Muscle of arm (tissue), 14 donors: ENCODE measurements around the gene FBXO42. TPM values are rescaled to one million over a fixed set of nuclear protein-coding genes. Genes with fewer than 3 reads are reported as not detected.

ENCODE experiments used
- DNase-seq: peaks from one replicate; pipeline ENCODE4 v3.0.0-alpha.2; 2013
- long read RNA-seq, 11 donors: transcript quantifications; one replicate each; lab custom pipeline, GENCODE V29; 2026
- polyA plus RNA-seq, 12 donors: library from polyadenylated mRNA; unstranded; fragments of 120-200 nt; gene quantifications; one replicate each; pipeline ENCODE4 v1.2.1, GENCODE V29; 2013; ENCODE audit not compliant: insufficient read length in 12 of 12

The FBXO42 gene
- 10 to 100 TPM in 11 of 12 donors, not detected in 1; 13.9 to 18.9 (median 16.8) TPM for polyA plus RNA-seq
- long read RNA-seq, donor 1, full-length matches to known transcripts, result 2 of 2 reads
- long read RNA-seq, donor 1, partial matches to known transcripts, result 0 of 2 reads
- long read RNA-seq, donor 1, other reads (novel, unspliced or antisense), result 0 of 2 reads
- long read RNA-seq, donor 2, full-length matches to known transcripts, result 3 of 3 reads
- long read RNA-seq, donor 2, partial matches to known transcripts, result 0 of 3 reads
- long read RNA-seq, donor 2, other reads (novel, unspliced or antisense), result 0 of 3 reads
- long read RNA-seq, donor 3, full-length matches to known transcripts, result 1 of 1 reads
- long read RNA-seq, donor 3, partial matches to known transcripts, result 0 of 1 reads
- long read RNA-seq, donor 3, other reads (novel, unspliced or antisense), result 0 of 1 reads
- long read RNA-seq, donor 4, full-length matches to known transcripts, result 2 of 2 reads
- long read RNA-seq, donor 4, partial matches to known transcripts, result 0 of 2 reads
- long read RNA-seq, donor 4, other reads (novel, unspliced or antisense), result 0 of 2 reads
- long read RNA-seq, donor 5, full-length matches to known transcripts, result 5 of 5 reads
- long read RNA-seq, donor 5, partial matches to known transcripts, result 0 of 5 reads
- long read RNA-seq, donor 5, other reads (novel, unspliced or antisense), result 0 of 5 reads
- long read RNA-seq, donor 6, full-length matches to known transcripts, result 1 of 1 reads
- long read RNA-seq, donor 6, partial matches to known transcripts, result 0 of 1 reads
- long read RNA-seq, donor 6, other reads (novel, unspliced or antisense), result 0 of 1 reads
- long read RNA-seq, donor 7, result 0 reads
- long read RNA-seq, donor 8, full-length matches to known transcripts, result 1 of 1 reads
- long read RNA-seq, donor 8, partial matches to known transcripts, result 0 of 1 reads
- long read RNA-seq, donor 8, other reads (novel, unspliced or antisense), result 0 of 1 reads
- long read RNA-seq, donor 9, full-length matches to known transcripts, result 1 of 1 reads
- long read RNA-seq, donor 9, partial matches to known transcripts, result 0 of 1 reads
- long read RNA-seq, donor 9, other reads (novel, unspliced or antisense), result 0 of 1 reads
- long read RNA-seq, donor 10, full-length matches to known transcripts, result 2 of 2 reads
- long read RNA-seq, donor 10, partial matches to known transcripts, result 0 of 2 reads
- long read RNA-seq, donor 10, other reads (novel, unspliced or antisense), result 0 of 2 reads
- long read RNA-seq, donor 11, partial matches to known transcripts, result 7 of 7 reads
- long read RNA-seq, donor 11, other reads (novel, unspliced or antisense), result 0 of 7 reads

DNA sequence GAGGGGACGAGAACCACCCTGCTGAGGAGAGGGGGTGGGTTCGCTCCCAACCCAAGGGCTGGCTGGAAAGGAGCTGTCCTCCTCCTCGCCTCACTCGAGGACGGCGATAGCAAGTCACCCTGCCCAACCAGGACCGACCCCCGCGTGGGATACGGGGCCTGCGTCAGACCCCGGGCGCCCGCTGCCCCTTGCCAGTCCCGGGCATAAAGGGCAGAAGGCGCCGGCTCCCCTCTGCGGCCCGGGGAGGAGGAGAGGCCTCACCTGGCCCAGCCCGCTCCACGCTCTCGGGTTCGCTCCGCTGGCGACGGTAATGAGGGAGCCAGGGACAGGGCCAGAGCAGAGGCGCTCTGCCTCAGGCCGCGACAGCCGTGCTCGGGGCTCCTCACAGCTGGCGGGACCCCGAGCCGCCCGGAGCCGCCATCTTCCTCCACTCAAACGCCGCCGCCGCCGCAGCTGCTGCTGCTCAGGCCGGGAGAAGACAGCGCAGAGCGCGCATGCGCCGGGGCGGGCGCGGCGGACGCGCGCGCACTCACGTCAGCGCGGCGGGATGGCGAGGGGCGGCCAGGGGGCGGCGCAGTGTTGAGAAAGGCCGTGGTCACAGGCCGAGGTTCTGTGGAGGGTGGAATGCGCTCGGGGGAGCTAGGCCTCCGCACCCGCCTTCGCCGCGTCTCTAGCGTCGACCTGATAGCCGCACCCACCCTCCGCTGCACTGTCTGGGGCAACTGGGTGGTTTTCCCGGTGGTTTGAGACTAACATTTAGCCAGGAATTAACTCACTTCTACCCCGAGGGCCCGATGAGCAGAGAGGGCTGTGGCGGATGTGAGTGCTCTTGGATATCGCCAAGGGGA lies at the start of gene FBXO42:
Gene FBXO42, minus strand, starts transcription at position 487 of the 848 bp plus-strand sequence. CDS start 37,062 bp downstream, outside the sequence.
- DNase-seq, result peak; percentile 91

DNA sequence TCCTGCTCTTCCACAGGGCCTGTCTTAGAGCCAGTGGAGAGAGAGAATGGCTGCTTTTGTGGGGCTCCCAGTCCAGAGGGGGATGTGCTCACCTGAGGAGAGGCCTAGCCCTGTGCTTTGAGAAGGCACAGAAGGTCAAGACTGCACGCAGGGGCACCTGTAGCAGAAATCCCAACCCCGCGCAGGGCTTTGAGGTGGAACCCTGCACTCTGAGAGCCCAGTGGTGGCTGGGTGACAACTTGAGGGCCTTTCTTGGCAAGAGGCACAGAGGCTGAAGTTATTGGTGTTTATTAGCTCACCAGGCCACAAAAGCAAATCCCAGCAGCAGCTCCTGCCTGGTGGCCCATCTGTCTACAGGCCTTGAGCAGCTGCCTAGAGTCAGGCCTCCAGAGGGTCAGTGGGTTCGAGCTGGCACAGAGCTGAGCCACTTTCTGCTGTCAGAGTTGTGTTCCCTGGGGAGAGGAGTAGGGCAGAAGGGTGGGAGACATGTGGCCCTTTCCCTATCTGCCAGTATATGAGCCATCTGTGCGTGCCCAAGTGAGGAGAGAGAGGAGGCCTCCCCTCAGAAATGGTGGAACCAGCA lies 46.2 kb upstream of the FBXO42 start:
- no peak for DNase-seq

DNA sequence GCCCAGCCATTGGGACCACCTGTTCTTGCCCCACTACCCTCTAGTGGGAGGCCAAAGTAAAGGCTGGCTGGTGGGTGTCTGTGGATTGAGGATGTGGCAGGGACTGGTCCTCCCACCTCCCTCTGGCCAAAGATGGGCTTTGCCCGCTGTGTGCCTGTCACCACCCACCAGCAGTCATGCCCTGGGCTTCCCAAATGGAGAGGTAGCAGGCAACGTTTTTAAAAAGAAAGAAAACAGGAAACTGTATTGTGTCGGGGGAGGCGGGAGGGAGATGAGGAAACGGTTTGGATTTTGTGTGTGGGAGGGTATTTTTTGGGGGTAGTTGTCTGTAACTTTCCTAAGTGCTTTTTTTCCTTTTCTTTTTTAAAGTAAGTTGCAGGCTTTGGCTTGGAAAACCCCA lies 44.8 kb upstream of the FBXO42 start:
- no peak for DNase-seq

DNA sequence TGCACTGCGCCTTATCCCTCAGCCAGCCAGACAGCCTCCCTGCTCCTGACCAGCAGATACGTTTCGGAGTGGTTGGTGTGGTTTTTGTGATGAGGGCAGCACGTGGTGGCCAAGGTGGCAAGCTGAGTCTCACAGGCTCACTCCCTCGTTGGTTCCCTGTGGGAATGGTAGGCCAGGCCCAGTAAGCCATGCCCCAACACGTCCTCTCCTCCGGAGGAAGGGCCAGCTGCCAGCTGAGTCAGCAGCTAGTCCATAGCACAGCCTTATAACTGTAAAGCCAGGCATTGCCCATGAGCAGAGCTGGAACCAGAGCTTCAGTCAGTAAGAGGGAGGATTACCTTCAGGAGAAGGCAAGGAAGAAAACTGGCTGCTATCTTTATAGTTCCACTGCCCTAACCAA lies 44.3 kb upstream of the FBXO42 start:
- DNase-seq, result no peak

DNA sequence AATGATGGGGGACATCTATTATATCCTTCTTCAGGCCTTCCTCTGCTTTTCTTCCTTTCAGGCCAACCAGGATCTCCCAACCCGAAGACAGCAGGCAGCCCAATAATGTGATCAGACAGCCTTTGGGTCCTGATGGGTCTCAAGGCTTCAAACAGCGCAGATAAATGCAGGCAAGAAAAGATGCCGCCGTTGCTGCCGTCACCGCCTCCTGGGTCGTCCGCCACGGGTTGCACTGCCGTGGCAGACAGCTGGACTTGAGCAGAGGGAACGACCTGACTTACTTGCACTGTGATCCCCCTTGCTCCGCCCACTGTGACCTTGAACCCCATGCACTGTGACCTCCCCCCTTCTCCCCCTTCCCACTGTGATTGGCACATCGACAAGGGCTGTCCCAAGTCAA lies 42.7 kb upstream of the FBXO42 start:
- DNase-seq, result no peak

DNA sequence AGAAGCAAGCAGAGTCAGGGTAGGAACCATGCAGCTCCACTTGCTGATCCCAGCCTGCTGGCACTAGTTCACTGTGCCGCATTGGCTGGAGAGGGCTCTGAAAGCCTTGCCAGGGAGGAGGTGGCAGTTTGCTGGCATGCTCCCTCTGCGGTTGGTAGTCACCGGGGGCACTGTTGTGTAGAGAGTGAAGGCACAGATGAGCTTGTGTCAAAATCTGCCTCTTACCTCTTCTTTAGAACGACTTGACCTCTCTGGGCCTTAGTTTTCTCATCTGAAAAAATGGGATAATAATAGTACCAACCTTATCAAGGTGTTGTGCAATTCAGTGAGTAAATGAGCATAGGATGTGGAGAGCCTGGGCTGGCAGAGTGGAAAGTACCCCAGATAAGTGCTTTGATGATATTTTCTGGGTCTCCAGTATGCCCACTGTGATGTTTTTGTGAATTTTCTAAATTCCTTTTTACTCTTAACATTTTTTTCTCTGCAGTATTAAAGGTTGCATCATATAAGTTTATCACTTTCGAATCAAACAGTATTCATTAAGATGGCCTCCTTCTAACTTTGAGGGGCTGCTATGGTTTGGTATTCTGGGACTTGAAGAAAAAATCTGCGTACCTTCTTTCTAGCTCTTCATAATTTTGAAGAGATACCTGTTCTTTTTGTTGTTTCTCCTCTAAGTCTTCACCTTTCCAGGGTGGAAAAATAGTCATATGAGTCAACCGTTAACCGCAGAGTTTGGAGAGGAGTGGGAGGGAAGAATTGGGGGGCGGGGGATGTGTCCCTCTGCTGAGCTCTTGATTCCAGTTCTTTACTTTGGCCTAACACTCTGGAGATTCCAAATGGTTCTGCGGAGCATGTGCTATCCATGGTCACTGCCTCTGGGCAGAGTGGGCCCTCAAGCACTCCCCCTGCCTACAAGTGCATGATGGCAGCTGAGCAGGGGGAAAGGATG lies 41.6 kb upstream of the FBXO42 start:
- no peak for DNase-seq

DNA sequence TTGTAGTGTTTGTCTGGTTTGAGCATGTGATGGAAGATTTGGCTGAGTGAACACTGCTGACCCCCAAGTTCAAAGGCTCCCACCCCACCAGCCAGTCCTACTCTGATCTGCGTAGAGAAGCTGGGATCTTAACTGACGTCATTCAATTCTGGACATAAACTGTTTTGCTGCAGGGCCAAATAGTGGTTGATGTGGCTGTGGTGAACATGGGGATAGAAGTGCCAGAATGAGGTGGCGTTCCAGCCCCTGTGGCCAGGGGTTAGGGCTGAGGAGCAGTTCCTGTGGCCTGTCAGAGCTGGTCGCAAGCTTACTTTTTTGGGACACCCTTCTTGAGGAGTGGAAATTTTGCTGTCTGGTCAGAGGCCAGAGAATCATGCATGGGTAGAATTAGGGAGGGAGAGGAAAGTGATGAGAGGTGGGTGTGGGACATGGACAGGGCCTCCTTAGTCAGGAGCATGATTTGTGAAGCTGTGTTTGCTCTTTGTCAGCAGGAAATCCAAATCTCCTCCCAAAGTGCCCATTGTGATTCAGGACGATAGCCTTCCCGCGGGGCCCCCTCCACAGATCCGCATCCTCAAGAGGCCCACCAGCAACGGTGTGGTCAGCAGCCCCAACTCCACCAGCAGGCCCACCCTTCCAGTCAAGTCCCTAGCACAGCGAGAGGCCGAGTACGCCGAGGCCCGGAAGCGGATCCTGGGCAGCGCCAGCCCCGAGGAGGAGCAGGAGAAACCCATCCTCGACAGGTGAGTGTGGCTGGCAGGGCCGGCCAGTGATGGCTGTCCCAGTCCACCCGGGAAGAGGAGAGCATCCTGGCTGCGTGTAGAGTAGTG lies 40.7 kb upstream of the FBXO42 start:
- no peak for DNase-seq

DNA sequence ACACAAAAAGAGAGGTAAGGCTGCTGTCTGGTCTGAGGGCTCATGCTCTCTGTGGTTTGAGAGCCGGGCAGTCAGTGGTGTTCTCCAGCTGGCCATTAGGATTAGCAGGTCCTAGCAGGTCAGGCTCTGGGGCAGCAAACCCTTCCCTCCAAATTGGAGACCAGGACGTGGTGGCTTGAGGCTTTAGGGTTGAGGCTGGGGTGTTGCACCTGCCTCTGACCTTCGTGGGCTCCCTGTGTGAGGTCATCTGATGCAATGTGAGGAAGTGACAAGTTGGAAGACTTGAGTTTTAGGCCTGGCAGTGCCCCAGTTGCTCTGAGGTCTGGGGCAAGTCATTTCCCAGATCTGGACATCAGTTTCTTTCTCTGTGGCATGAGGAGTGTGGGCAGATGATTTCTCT lies 39.1 kb upstream of the FBXO42 start:
- DNase-seq, result no peak

DNA sequence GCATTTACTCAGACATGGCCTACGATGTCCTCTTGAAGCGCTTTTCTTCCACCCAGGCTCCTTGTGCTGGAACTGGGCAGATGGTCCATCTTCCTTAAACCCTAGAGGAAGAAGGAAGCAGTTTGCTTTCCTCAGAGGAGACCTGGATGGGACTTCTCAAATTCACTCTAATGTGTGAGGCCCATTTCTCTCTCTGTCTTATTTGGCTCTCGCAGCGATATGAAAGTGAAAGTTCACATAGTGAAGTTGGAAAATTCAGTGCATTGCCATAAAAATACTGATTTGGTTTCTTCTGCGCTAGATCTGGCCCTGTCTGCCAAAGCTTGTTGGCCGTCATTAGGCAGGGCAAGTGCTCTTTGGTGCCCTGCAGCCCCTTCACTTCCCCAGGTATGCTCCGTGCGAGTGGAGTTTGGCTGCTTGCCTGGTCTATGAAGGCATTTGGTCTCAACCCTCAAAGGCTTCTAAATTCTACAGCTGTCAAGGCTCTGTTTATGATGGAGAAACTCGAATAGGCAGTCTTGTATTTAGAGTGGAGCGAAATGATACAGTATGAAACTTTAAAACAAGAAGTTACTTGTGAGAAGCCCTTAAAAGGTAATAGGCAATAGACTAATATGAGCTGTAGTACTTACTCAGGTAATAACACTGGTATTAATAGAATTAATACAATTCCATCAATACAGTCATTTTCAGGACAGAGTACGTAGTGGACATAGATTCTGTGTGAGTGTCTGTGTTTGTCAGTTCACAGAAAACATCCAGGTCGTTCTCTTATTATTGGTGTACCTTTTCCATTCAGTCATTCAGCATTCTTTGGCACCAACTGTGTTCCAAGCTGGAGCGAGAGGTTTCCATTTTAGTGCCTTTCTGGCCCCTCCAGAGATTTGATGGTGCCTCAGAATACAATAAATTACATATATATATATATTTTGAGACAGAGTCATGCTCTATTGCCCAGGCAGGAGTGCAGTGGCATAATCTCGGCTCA lies 35.2 kb upstream of the FBXO42 start:
- DNase-seq, result peak; percentile 70

DNA sequence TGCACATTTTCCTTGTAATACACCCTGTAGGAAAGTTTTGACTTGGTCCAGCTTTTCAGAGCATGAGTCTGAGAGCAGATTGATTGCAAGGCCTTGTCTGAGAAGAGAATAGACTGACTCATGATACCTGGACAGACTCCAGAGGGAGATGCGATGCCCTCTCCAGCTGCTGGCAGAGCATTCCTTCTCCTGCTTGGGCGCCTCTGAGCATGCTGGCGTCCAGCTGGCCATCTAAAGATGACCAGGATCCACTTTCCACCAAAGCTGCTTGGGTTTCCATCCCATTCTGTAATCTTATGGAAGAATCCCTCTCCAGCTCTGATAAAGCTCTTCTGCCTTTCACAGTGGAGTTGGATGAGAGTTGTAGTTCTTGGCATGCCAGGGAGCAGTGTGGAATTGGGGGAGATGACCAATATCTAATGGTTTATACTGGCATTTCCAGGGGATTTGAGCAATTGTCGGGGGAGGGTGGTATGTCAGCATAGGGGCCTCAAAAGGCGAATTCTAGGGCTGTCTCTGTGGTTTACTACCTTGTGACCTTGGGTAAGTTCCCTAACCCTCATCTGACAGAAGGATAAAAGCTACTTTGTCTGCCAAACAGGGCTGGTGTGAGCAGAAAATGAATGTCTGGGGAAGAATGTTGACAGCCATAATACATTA lies 34.3 kb upstream of the FBXO42 start:
- DNase-seq, result peak; percentile 36

DNA sequence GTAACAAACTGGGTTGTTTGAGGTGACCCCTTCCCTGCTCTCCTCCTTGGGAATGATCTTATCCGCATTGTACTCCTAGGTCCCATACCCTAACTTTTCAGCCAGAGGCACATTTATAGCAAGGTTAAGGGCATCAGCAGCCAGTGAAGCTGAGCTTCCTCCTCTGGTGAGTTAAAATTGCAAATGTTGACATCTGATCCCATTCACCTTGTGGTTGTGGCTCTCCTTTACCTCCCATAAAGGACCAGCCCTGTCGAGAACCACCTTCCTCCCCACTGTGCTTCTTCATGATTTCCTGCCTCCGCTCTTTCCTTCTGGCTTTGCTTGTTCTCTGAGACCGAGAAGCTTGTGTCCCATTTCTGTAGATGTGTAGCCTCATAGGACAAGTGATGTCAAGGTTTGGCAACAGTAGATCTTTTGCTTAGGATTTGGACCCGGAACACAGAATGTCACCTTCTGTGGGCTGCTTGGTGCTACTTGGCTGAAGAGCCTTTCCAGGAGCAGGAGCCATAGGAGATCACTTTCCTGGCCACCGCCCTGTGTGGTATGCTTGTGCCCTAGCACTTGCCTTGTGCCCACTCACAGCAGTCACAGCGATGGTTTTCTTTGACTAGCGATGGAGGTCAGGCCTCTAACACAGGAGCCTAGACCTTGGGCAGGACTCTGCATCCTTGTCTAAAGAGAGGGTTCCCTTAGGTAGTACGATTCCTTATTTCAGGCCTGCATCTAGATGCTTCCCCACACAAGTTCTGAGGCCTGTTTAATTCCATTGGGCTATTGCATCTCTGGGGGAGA lies 33.6 kb upstream of the FBXO42 start:
- no peak for DNase-seq

DNA sequence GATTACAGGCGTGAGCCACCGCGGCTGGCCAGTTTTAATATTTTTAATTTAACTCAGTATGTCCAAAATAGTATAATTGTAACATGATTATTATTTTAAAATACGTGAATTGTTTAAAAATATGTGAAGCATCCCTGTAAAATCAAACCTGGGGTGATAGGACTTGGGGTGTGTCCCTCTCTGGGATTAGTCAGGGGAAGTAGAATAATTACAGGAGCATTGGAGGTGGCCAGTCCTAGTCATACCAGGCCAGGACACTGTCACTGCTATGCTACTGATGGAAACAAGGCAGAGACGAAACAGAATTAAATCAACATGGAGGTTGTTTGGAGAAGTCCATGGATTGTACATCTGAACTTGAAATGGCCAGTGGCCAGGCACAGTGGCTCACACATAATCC lies 31.6 kb upstream of the FBXO42 start:
- DNase-seq, result no peak

DNA sequence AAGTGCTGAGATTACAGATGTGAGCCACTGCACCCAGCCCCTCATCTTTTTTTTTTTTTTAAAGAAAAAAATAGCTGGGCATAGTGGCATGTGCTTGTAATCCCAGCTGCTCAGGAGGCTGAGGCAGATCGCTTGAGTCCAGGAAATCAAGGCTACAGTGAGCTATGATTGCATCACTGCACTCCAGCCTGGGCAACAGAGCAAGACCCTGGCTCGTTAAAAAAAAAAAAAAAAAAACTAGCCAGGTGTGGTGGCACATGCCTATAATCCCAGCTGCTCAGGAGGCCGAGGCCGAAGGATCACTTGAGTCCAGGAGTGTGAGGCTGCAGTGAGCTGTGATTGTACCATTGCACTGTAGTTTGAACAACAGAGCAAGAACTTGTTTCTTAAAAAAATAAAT lies 28.6 kb upstream of the FBXO42 start:
- no peak for DNase-seq

DNA sequence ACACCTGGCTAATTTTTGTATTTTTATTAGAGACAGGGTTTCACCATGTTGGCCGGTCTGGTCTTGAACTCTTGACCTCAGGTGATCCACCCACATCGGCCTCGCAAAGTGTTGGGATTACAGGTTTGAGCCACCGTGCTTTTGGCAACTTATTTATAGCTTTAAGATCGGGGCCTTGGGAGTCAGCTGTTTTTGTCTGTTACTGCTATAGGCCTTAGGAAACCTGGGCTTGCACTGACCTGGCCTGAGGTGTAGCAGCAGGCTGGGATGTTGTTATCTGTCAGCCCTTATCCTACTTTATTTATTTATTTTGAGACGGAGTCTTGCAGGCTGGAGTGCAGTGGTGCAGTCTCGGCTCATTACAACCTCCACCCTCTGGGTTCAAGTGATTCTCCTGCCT lies 26.2 kb upstream of the FBXO42 start:
- DNase-seq, result no peak

DNA sequence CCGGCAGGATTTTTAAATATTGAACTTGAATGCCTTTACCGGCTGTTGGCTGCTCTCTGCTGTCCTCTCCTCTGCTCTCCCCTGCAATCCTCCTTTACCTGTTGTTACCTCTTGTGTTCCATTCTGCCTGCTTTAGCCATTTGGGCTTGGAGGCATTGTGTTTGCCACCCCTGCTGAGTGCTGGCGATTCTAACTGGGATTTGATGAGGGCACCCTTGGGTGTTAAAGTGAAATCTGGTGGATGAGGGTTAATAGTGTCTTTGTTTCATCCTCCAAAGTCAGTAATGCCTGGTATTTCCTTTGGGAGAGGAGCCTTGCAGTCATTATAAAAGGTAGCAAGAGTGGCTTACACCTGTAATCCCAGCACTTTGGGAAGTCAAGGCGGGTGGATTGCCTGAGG lies 24.7 kb upstream of the FBXO42 start:
- no peak for DNase-seq
